AG04449 (cell line): ENCODE measurements around the gene PSMA7.

ENCODE experiments used
- CTCF ChIA-PET: fragments of 350-600 bp; formaldehyde crosslinking; extraction: SDS; loops from one replicate; lab custom pipeline; 2021; ENCODE audit warnings: antibody characterized with exemption; lab: Yijun Ruan, JAX
- POLR2A ChIA-PET: fragments of 400-600, 350-600 bp; formaldehyde crosslinking; extraction: SDS; loops from one replicate; lab custom pipeline; 2020; ENCODE audit warnings: antibody characterized with exemption, inconsistent platforms; lab: Yijun Ruan, JAX
- DNase-seq: peaks from one replicate; pipeline ENCODE4 v3.0.0-alpha.2; 2010; ENCODE audit warnings: low read depth, low spot score
- H3K4me3 ChIP-seq: 2 replicates; pipeline ENCODE4 v1.5.1; 2011; ENCODE audit warnings: low read depth, mild to moderate bottlenecking, control low read depth, low read length
- CTCF ChIP-seq: IDR thresholded peaks from one replicate; pipeline ENCODE4 v1.5.1; 2011; ENCODE audit warnings: mild to moderate bottlenecking, moderate library complexity, low read length, control low read depth, inconsistent platforms; ENCODE audit not compliant: insufficient read depth; ENCODE audit errors: missing control alignments

PSMA7 gene

GRCh38 chr20:62123450-62124118, 19.6 kb downstream of the PSMA7 start:
- CTCF ChIA-PET = interaction anchor here (1.1 to 7.1 kb wide), 5 partner anchors 13 to 112 kb away, joined by 4 to 45 read pairs (median 9); no protein-coding TSS in a partner anchor
- peak overlapping the region; percentile 82 for H3K4me3 ChIP-seq
- TF ChIP-seq CTCF = peak; percentile 18
- POLR2A ChIA-PET = interaction anchor here (4.3 to 4.7 kb wide), 2 partner anchors 11 to 57 kb away, joined by 29 to 37 read pairs; partner anchors contain the start of gene TAF4
- no peak for DNase-seq

GRCh38 chr20:62122654-62123449, 20.3 kb downstream of the PSMA7 start:
- CTCF ChIA-PET = interaction anchor here (1.1 to 7.1 kb wide), 7 partner anchors 11 to 112 kb away, joined by 4 to 45 read pairs (median 9); no protein-coding TSS in a partner anchor
- TF ChIP-seq CTCF = no peak
- peak overlapping the region; percentile 82 for H3K4me3 ChIP-seq
- DNase-seq = no peak
- POLR2A ChIA-PET = interaction anchor here (0.8 to 4.7 kb wide), 3 partner anchors 11 to 61 kb away, joined by 4 to 37 read pairs (median 29); partner anchors contain the start of gene TAF4

- POLR2A ChIA-PET = interaction anchor here (0.8 to 4.7 kb wide), 5 partner anchors 12 to 96 kb away, joined by 3 to 37 read pairs (median 4); partner anchors contain the start of gene TAF4
- CTCF ChIA-PET = interaction anchor here (1.1 to 2.1 kb wide), 3 partner anchors 12 to 111 kb away, joined by 4 to 11 read pairs (median 4); no protein-coding TSS in a partner anchor
- peak; percentile 55 for DNase-seq
- no peak for TF ChIP-seq CTCF
- peak within 1 kb of the TSS; percentile 82 for H3K4me3 ChIP-seq
These were observed 21.2 kb downstream of the PSMA7 start, which contains the start of gene LSM14B for GRCh38 chr20:62121776-62122653. TSS of gene LSM14B (plus strand) at chr20:62122475. CDS start at chr20:62122667, 192 bp downstream.

GRCh38 chr20:62120990-62121775, 22.0 kb downstream of the PSMA7 start:
- ChIA-PET CTCF (interaction anchor here (0.9 to 2.1 kb wide), 4 partner anchors 13 to 110 kb away, joined by 4 to 11 read pairs (median 4); no protein-coding TSS in a partner anchor), POLR2A (interaction anchor here (1.0 to 4.7 kb wide), 4 partner anchors 13 to 95 kb away, joined by 3 to 37 read pairs (median 16); partner anchors contain the start of gene TAF4)
- no peak for TF ChIP-seq CTCF
- DNase-seq = no peak
- peak overlapping the region; percentile 69 for H3K4me3 ChIP-seq

GRCh38 chr20:62120365-62120762, 22.8 kb downstream of the PSMA7 start:
- H3K4me3 ChIP-seq = no peak overlapping the region
- POLR2A ChIA-PET = interaction anchor here (1.9 to 4.7 kb wide), 2 partner anchors 54 to 94 kb away, joined by 4 to 37 read pairs; partner anchors contain the start of gene TAF4

More at GRCh38 chr20:62120365-62120762, 22.8 kb downstream of the PSMA7 start:
- no peak for DNase-seq
- CTCF ChIA-PET = interaction anchor here (2.1 kb wide), 2 partner anchors 79 to 109 kb away, joined by 4 to 11 read pairs; no protein-coding TSS in a partner anchor
- TF ChIP-seq CTCF = no peak
